ENCODE data around the gene WDR62. TPM values are rescaled to one million over a fixed set of nuclear protein-coding genes. Genes with fewer than 3 reads are reported as not detected.

Gene WDR62
- total and polyA plus RNA-seq, 10 of the 15 experiments (the other 5 are each of a cell fraction or from before 2014, with no cell fraction given): 0.08 to 20.6 (median 10.9) TPM

GRCh38 chr19:36103842-36104552 is 49.3 kb downstream of the WDR62 start:
- Histone ChIP-seq H3K9me3 (replicated peaks; ENCODE audit: control insufficient read depth, insufficient read depth, low read length) (no peaks in the 10 kb centered on the region), H2AFZ (ENCODE audit: control insufficient read depth, low read depth, low read length) (no peak overlapping the region), H3K27me3 (replicated peaks in 1 of 2; ENCODE audit: control insufficient read depth in 2 of 2, insufficient read depth in 2 of 2, low read length in 1 of 2) (no peaks in the 10 kb centered on the region), H3K9ac (ENCODE audit: control insufficient read depth, insufficient read depth, low read length) (no peak overlapping the region), H3K4me1 (ENCODE audit: control insufficient read depth, insufficient read depth, low read length) (no peaks in the 10 kb centered on the region), H3K4me3 (no peak overlapping the region), H3K79me2 (ENCODE audit: control insufficient read depth, insufficient read depth, low read length) (no peaks in the 10 kb centered on the region), H3K27ac (ENCODE audit: control insufficient read depth, insufficient read depth) (no peak overlapping the region), H4K20me1 (ENCODE audit: control insufficient read depth, insufficient read depth) (no peaks in the 10 kb centered on the region), H3K36me3 (ENCODE audit: control insufficient read depth in 2 of 2, insufficient read depth in 2 of 2, low read length in 1 of 2) (peaks cover 4 to 30% of the 10 kb centered on the region in 2 experiments; a peak in 3 of 4 replicates), H3K4me2 (ENCODE audit: control insufficient read depth, insufficient read depth) (no peak overlapping the region)
- DNase-seq (ENCODE audit: low read depth, low spot score): no peak
- ChIA-PET SMC1A (ENCODE audit: uncharacterized antibody, unreplicated experiment) (no interaction called here), RAD21 (ENCODE audit: unreplicated experiment) (no interaction called here), CTCF (no interaction called here), POLR2A (no interaction called here)
- no TSS peak for BruUV-seq (replicated peaks)
- 88% methylated on average over 12 of the region's 12 CpGs for WGBS (ENCODE audit: insufficient coverage, insufficient replicate concordance, low lambda C conversion rate, missing lambda C conversion rate)
- ATAC-seq: no peak
- FAIRE-seq: no peak
- in situ Hi-C loops (cut with MboI): no loop called here
- intact Hi-C loops (cut with micrococcal nuclease; ENCODE audit: unreplicated experiment): no loop called here
- TF ChIP-seq HDAC6 (IDR thresholded peaks at IDR 0.05; ENCODE audit: unreplicated experiment) (no peak), ATF2 (IDR thresholded peaks at IDR 0.05; ENCODE audit: low read length) (no peak), ZBTB40 (IDR thresholded peaks at IDR 0.05; ENCODE audit: borderline replicate concordance) (no peak)
